Testis (tissue), 2 donors: Measurements from ENCODE around the gene MTIF2.

Source experiments
- CTCF ChIP-seq, 3 experiments: fragments of 450-650 bp in 2 of 3; fragments of 200-600 bp in 1 of 3; sonication (generic) in 1 of 3; IDR thresholded peaks; one replicate each; pipeline ENCODE4 v1.5.1; 2016 to 2019; ENCODE audit warnings: antibody characterized with exemption in 3 of 3, mild to moderate bottlenecking in 2 of 3, moderate library complexity in 1 of 3
- POLR2A ChIP-seq: fragments of 450-650 bp; IDR thresholded peaks from one replicate; pipeline ENCODE4 v1.6.1; 2017; ENCODE audit warnings: antibody characterized with exemption, mild to moderate bottlenecking, moderate library complexity

GRCh38 chr2:55231546-55232083 is 37.4 kb downstream of the MTIF2 start:
- TF ChIP-seq CTCF (IDR thresholded peaks at IDR 0.05), result no peak
- TF ChIP-seq POLR2A, result no peak
